Stomach smooth muscle (tissue), 2 donors: ENCODE data around the gene TLL1.

Experiments used
- H3K27ac ChIP-seq: one replicate; pipeline ENCODE4 v1.7.0; 2013; ENCODE audit warnings: mild to moderate bottlenecking, low read length, inconsistent platforms
- H3K27me3 ChIP-seq, 2 donors: one replicate each; pipeline ENCODE4 v1.7.0; 2013; ENCODE audit warnings: low read length in 2 of 2; ENCODE audit not compliant: insufficient read depth in 2 of 2, control insufficient read depth in 1 of 2
- H3K36me3 ChIP-seq, 2 donors: one replicate each; pipeline ENCODE4 v1.7.0; 2013; ENCODE audit warnings: low read length in 2 of 2; ENCODE audit not compliant: control insufficient read depth in 2 of 2, insufficient read depth in 2 of 2
- H3K4me1 ChIP-seq: one replicate; pipeline ENCODE4 v1.7.0; 2013; ENCODE audit warnings: low read length; ENCODE audit not compliant: control insufficient read depth, insufficient read depth
- H3K4me3 ChIP-seq, 2 donors: one replicate each; pipeline ENCODE4 v1.7.0; 2013; ENCODE audit warnings: low read length in 2 of 2
- H3K9ac ChIP-seq, 2 donors: one replicate each; pipeline ENCODE4 v1.7.0; 2013; ENCODE audit warnings: low read length in 2 of 2, mild to moderate bottlenecking in 1 of 2
- H3K9me3 ChIP-seq, 2 donors: one replicate each; pipeline ENCODE4 v1.7.0; 2013; ENCODE audit warnings: low read length in 2 of 2; ENCODE audit not compliant: control insufficient read depth in 2 of 2
- donor health status: healthy.
- donor health status: Pancreatic carcinoma.

Gene TLL1

GRCh38 chr4:165861363-165861762, 11.7 kb upstream of the TLL1 start:
- no peaks in the 10 kb centered on the region for H3K9me3 ChIP-seq
- H3K4me3 ChIP-seq: no peak overlapping the region
- H3K36me3 ChIP-seq: no peaks in the 10 kb centered on the region
- no peak overlapping the region for H3K27ac ChIP-seq
- no peak overlapping the region for H3K9ac ChIP-seq
- no peaks in the 10 kb centered on the region for H3K4me1 ChIP-seq
- H3K27me3 ChIP-seq: no peaks in the 10 kb centered on the region

- Histone ChIP-seq H3K9me3 (no peaks in the 10 kb centered on the region), H3K27me3 (no peaks in the 10 kb centered on the region), H3K9ac (no peak overlapping the region), H3K36me3 (no peaks in the 10 kb centered on the region), H3K4me3 (no peak overlapping the region), H3K27ac (no peak overlapping the region), H3K4me1 (no peaks in the 10 kb centered on the region)
These were observed 8.8 kb upstream of the TLL1 start for GRCh38 chr4:165864271-165864670.

- H3K4me3 ChIP-seq: no peak overlapping the region
- no peaks in the 10 kb centered on the region for H3K36me3 ChIP-seq
- no peak overlapping the region for H3K9ac ChIP-seq
- peaks cover 0 to 3% of the 10 kb centered on the region in 2 donors for H3K27me3 ChIP-seq
- H3K4me1 ChIP-seq: no peaks in the 10 kb centered on the region
- H3K9me3 ChIP-seq: no peaks in the 10 kb centered on the region
- H3K27ac ChIP-seq: no peak overlapping the region
These were observed 6.9 kb upstream of the TLL1 start for GRCh38 chr4:165866019-165866650.

GRCh38 chr4:165867961-165868360, 5.1 kb upstream of the TLL1 start:
- peaks cover 6% of the 10 kb centered on the region for H3K4me1 ChIP-seq
- H3K36me3 ChIP-seq: no peaks in the 10 kb centered on the region
- H3K9me3 ChIP-seq: no peaks in the 10 kb centered on the region
- H3K4me3 ChIP-seq: no peak overlapping the region
- no peak overlapping the region for H3K9ac ChIP-seq
- no peak overlapping the region for H3K27ac ChIP-seq
- peaks cover 11 to 12% of the 10 kb centered on the region in 2 donors for H3K27me3 ChIP-seq

- H3K4me1 ChIP-seq: peaks cover 17% of the 10 kb centered on the region
- H3K4me3 ChIP-seq: peak overlapping the region; percentile 71 to 78
- H3K9ac ChIP-seq: no peak overlapping the region
- no peaks in the 10 kb centered on the region for H3K36me3 ChIP-seq
- no peak overlapping the region for H3K27ac ChIP-seq
- no peaks in the 10 kb centered on the region for H3K9me3 ChIP-seq
- peaks cover 20 to 37% of the 10 kb centered on the region in 2 donors for H3K27me3 ChIP-seq
These were observed 448 bp downstream of the TLL1 start for GRCh38 chr4:165873298-165874071.

- H3K4me3 ChIP-seq: peak overlapping the region; percentile 63 to 78
- peaks cover 20 to 37% of the 10 kb centered on the region in 2 donors for H3K27me3 ChIP-seq
- H3K9ac ChIP-seq: no peak overlapping the region
These were observed 1.2 kb downstream of the TLL1 start for GRCh38 chr4:165874072-165874790.

GRCh38 chr4:165874791-165875371, 1.8 kb downstream of the TLL1 start:
- no peaks in the 10 kb centered on the region for H3K9me3 ChIP-seq
- no peak overlapping the region for H3K27ac ChIP-seq
- H3K9ac ChIP-seq: no peak overlapping the region
- H3K4me1 ChIP-seq: peaks cover 17% of the 10 kb centered on the region
- peak overlapping the region; percentile 63 to 78 for H3K4me3 ChIP-seq
- peaks cover 18 to 37% of the 10 kb centered on the region in 2 donors for H3K27me3 ChIP-seq
- no peaks in the 10 kb centered on the region for H3K36me3 ChIP-seq

More at GRCh38 chr4:165874072-165874790, 1.2 kb downstream of the TLL1 start:
- Histone ChIP-seq H3K9me3 (no peaks in the 10 kb centered on the region), H3K36me3 (no peaks in the 10 kb centered on the region), H3K4me1 (peaks cover 17% of the 10 kb centered on the region), H3K27ac (no peak overlapping the region)

- H3K4me1 ChIP-seq: peaks cover 17% of the 10 kb centered on the region
- no peak overlapping the region for H3K27ac ChIP-seq
- no peaks in the 10 kb centered on the region for H3K9me3 ChIP-seq
- no peak overlapping the region for H3K9ac ChIP-seq
- no peaks in the 10 kb centered on the region for H3K36me3 ChIP-seq
- H3K27me3 ChIP-seq: peaks cover 17 to 37% of the 10 kb centered on the region in 2 donors
- H3K4me3 ChIP-seq: no peak overlapping the region
These were observed 2.4 kb downstream of the TLL1 start for GRCh38 chr4:165875446-165875845.

GRCh38 chr4:165877286-165877685, 4.2 kb downstream of the TLL1 start:
- peaks cover 16% of the 10 kb centered on the region for H3K4me1 ChIP-seq
- H3K9me3 ChIP-seq: no peaks in the 10 kb centered on the region
- H3K4me3 ChIP-seq: no peak overlapping the region
- no peaks in the 10 kb centered on the region for H3K36me3 ChIP-seq
- H3K27me3 ChIP-seq: peaks cover 15 to 31% of the 10 kb centered on the region in 2 donors
- no peak overlapping the region for H3K9ac ChIP-seq
- H3K27ac ChIP-seq: no peak overlapping the region

- H3K4me3 ChIP-seq: no peak overlapping the region
- H3K27me3 ChIP-seq: peaks cover 6 to 12% of the 10 kb centered on the region in 2 donors
- H3K27ac ChIP-seq: no peak overlapping the region
These were observed 6.6 kb downstream of the TLL1 start for GRCh38 chr4:165879641-165880040.

More at GRCh38 chr4:165879641-165880040, 6.6 kb downstream of the TLL1 start:
- H3K9ac ChIP-seq: no peak overlapping the region
- H3K4me1 ChIP-seq: peaks cover 1% of the 10 kb centered on the region
- H3K36me3 ChIP-seq: no peaks in the 10 kb centered on the region
- no peaks in the 10 kb centered on the region for H3K9me3 ChIP-seq
